Lung (tissue), 12 donors: ENCODE measurements around the gene GAB2. TPM values are rescaled to one million over a fixed set of nuclear protein-coding genes. Genes with fewer than 3 reads are reported as not detected.

Source experiments
- ATAC-seq: fragments of 200-7000 bp; cut with Tn5 transposase; one replicate; pipeline ENCODE4 v1.9.1; 2020; ENCODE audit warnings: moderate number of reproducible peaks; ENCODE audit not compliant: insufficient read depth, low FRiP score
- DNase-seq, 3 donors: peaks; one replicate each; pipeline ENCODE4 v3.0.0-alpha.2; 2013 to 2017
- H3K27ac ChIP-seq, 2 donors: one replicate each; pipeline ENCODE4 v1.5.1; 2013; ENCODE audit warnings: mild to moderate bottlenecking in 2 of 2, moderate library complexity in 2 of 2, control low read depth in 1 of 2, inconsistent platforms in 1 of 2, low read depth in 1 of 2, low read length in 1 of 2
- H3K27me3 ChIP-seq, 3 donors: one replicate each; pipeline ENCODE4 v1.5.1; 2013; ENCODE audit warnings: low read length in 2 of 3; ENCODE audit not compliant: control insufficient read depth in 3 of 3, insufficient read depth in 3 of 3
- H3K36me3 ChIP-seq, 4 donors: one replicate each; pipeline ENCODE4 v1.5.1; 2013; ENCODE audit warnings: low read length in 4 of 4, mild to moderate bottlenecking in 1 of 4, moderate library complexity in 1 of 4; ENCODE audit not compliant: control insufficient read depth in 4 of 4, insufficient read depth in 4 of 4
- H3K4me1 ChIP-seq, 5 donors: one replicate each; pipeline ENCODE4 v1.5.1; 2013; ENCODE audit warnings: low read length in 5 of 5, mild to moderate bottlenecking in 2 of 5, moderate library complexity in 1 of 5; ENCODE audit not compliant: control insufficient read depth in 5 of 5, insufficient read depth in 5 of 5
- H3K4me3 ChIP-seq: one replicate; pipeline ENCODE4 v1.5.1; 2013; ENCODE audit warnings: mild to moderate bottlenecking, control low read depth, moderate library complexity
- H3K9ac ChIP-seq, 2 donors: one replicate each; pipeline ENCODE4 v1.5.1; 2013; ENCODE audit warnings: low read length in 2 of 2, control low read depth in 1 of 2; ENCODE audit not compliant: insufficient read depth in 1 of 2
- H3K9me3 ChIP-seq, 4 donors: one replicate each; pipeline ENCODE4 v1.5.1; 2013; ENCODE audit warnings: low read length in 3 of 4, mild to moderate bottlenecking in 1 of 4, moderate library complexity in 1 of 4; ENCODE audit not compliant: control insufficient read depth in 4 of 4, insufficient read depth in 3 of 4
- CTCF ChIP-seq: IDR thresholded peaks from 2 replicates; pipeline ENCODE4 v1.5.1; 2012; ENCODE audit warnings: mild to moderate bottlenecking; ENCODE audit errors: control extremely low read depth, extremely low read depth
- WGBS, 2 donors: extraction: QIAGEN DNeasy Blood & Tissue Kit; methylation state at CpG; one replicate each; pipeline ENCODE4 v1.1.7; 2013; 5-methylcytosine and 5-hydroxymethylcytosine counted together
- polyA plus RNA-seq, 2 donors: library from polyadenylated mRNA; stranded (reverse); fragments of 200-250 nt; gene quantifications; one replicate each; pipeline ENCODE4 v1.2.1, GENCODE V29; 2013
- total RNA-seq, 2 donors: library from RNA; depleted of rRNA in 1 of 2; stranded (reverse); fragments of >200 nt in 1 of 2; gene quantifications; one replicate each; pipeline ENCODE4 v1.2.1, GENCODE V29; 2014 to 2021
- donor health status: control.
- donor health status: control.
- donor health status: Bipolar disorder and iron deficiency.
- donor health status: healthy.
- donor health status: DM: yes; HTN: yes; CAD: no.

GAB2 gene
- total and polyA plus RNA-seq, 4 donors, result 17.8 to 47.9 (median 23.1) TPM

- H3K4me3 ChIP-seq, result no peak overlapping the region
- no peak overlapping the region for H3K27ac ChIP-seq
- no peak for TF ChIP-seq CTCF
- no peak for DNase-seq
- H3K36me3 ChIP-seq, result peaks cover 0 to 23% (median 13%) of the 10 kb centered on the region in 4 donors
- no peaks in the 10 kb centered on the region for H3K27me3 ChIP-seq
- H3K9me3 ChIP-seq, result no peaks in the 10 kb centered on the region
- WGBS, 2 donors, result 92 to 94% methylated on average over 12 of the region's 12 CpGs
- no peak for ATAC-seq
- peaks cover 0 to 10% (median 0%) of the 10 kb centered on the region in 5 donors for H3K4me1 ChIP-seq
- no peak overlapping the region for H3K9ac ChIP-seq
Observed at GRCh38 chr11:78226684-78227680, 190.6 kb downstream of the GAB2 start.

- peaks cover 9 to 42% (median 24%) of the 10 kb centered on the region in 4 donors for H3K36me3 ChIP-seq
- no peaks in the 10 kb centered on the region for H3K27me3 ChIP-seq
- H3K4me3 ChIP-seq, result no peak overlapping the region
- H3K9me3 ChIP-seq, result no peaks in the 10 kb centered on the region
- WGBS, 2 donors, result 95 to 96% methylated on average over 7 of the region's 7 CpGs
- TF ChIP-seq CTCF, result no peak
- DNase-seq (no peak), ATAC-seq (no peak)
- H3K4me1 ChIP-seq, result no peaks in the 10 kb centered on the region
- H3K27ac ChIP-seq, result no peak overlapping the region
- H3K9ac ChIP-seq, result no peak overlapping the region
Observed at GRCh38 chr11:78224906-78225420, 192.7 kb downstream of the GAB2 start.

GRCh38 chr11:78224506-78224905, 193.1 kb downstream of the GAB2 start:
- no peak overlapping the region for H3K9ac ChIP-seq
- ATAC-seq, result no peak
- no peaks in the 10 kb centered on the region for H3K9me3 ChIP-seq
- WGBS, 2 donors, result 90 to 95% methylated on average over 4 of the region's 4 CpGs
- peaks cover 9 to 46% (median 26%) of the 10 kb centered on the region in 4 donors for H3K36me3 ChIP-seq
- TF ChIP-seq CTCF, result no peak
- no peak overlapping the region for H3K27ac ChIP-seq
- H3K4me1 ChIP-seq, result no peaks in the 10 kb centered on the region
- peak in 1 of 3 donors; percentile 4 for DNase-seq
- H3K4me3 ChIP-seq, result no peak overlapping the region
- H3K27me3 ChIP-seq, result no peaks in the 10 kb centered on the region
